NCI-H2227 (cell line): ENCODE measurements around the gene ECPAS.
"Not testable (repeated sequence)": the region's sequence is repeated elsewhere in the genome, so short reads cannot be mapped to it uniquely, and the experiment has no call there.

ENCODE experiments used
- DNase-seq: peaks from one replicate; lab custom pipeline; 2025; ENCODE audit not compliant: unreplicated experiment; lab: John Stamatoyannopoulos, UW

Gene ECPAS

GRCh38 chr9:111360881-111361280 is 123.3 kb downstream of the ECPAS start:
- DNase-seq = no peak

GRCh38 chr9:111356481-111357244 is 127.5 kb downstream of the ECPAS start:
- DNase-seq = no peak

GRCh38 chr9:111352545-111352944 is 131.6 kb downstream of the ECPAS start:
- DNase-seq = no peak

GRCh38 chr9:111350556-111350955 is 133.6 kb downstream of the ECPAS start:
- no peak for DNase-seq

- no peak for DNase-seq
These were observed 134.4 kb downstream of the ECPAS start for GRCh38 chr9:111349766-111350165.

- no peak for DNase-seq
These were observed 135.3 kb downstream of the ECPAS start for GRCh38 chr9:111348821-111349271.

- not testable (repeated sequence) for DNase-seq
These were observed 149.8 kb downstream of the ECPAS start for GRCh38 chr9:111334318-111334863.

- DNase-seq = no peak
These were observed 154.1 kb downstream of the ECPAS start, which contains the start of gene OR2K2 for GRCh38 chr9:111330124-111330523. OR2K2 (minus strand) TSS chr9:111330224; CDS start chr9:111328433, 1,791 bp downstream.

- DNase-seq = no peak
These were observed 163.6 kb downstream of the ECPAS start for GRCh38 chr9:111320631-111321030.

- DNase-seq = no peak
These were observed 167.4 kb downstream of the ECPAS start for GRCh38 chr9:111316796-111317195.
